ENCODE measurements around the gene LLPH.

The LLPH gene

GRCh38 chr12:66090157-66090556 is 40.4 kb downstream of the LLPH start:
- DNase-seq (ENCODE audit: low read depth): no peak

- DNase-seq (ENCODE audit: low read depth): peak; percentile 72
Measured at GRCh38 chr12:66087365-66087943, 43.1 kb downstream of the LLPH start.

GRCh38 chr12:66085998-66086397 is 44.6 kb downstream of the LLPH start:
- DNase-seq (ENCODE audit: low read depth): no peak

GRCh38 chr12:66085213-66085612 is 45.3 kb downstream of the LLPH start:
- no peak for DNase-seq (ENCODE audit: low read depth)

GRCh38 chr12:66083766-66084165 is 46.8 kb downstream of the LLPH start:
- no peak for DNase-seq (ENCODE audit: low read depth)

GRCh38 chr12:66082744-66083143 is 47.8 kb downstream of the LLPH start:
- DNase-seq (ENCODE audit: low read depth): no peak

GRCh38 chr12:66080791-66081190 is 49.8 kb downstream of the LLPH start:
- DNase-seq (ENCODE audit: low read depth): no peak

- DNase-seq (ENCODE audit: low read depth): no peak
Measured at GRCh38 chr12:66077542-66077941, 53.0 kb downstream of the LLPH start.

GRCh38 chr12:66074561-66074960 is 56.0 kb downstream of the LLPH start:
- no peak for DNase-seq (ENCODE audit: low read depth)

- no peak for DNase-seq (ENCODE audit: low read depth)
Measured at GRCh38 chr12:66072566-66072965, 58.0 kb downstream of the LLPH start.

- DNase-seq (ENCODE audit: low read depth): no peak
Measured at GRCh38 chr12:66072135-66072534, 58.4 kb downstream of the LLPH start.

- DNase-seq (ENCODE audit: low read depth): no peak
Measured at GRCh38 chr12:66071549-66071948, 59.0 kb downstream of the LLPH start.

- no peak for DNase-seq (ENCODE audit: low read depth)
Measured at GRCh38 chr12:66070378-66071120, 60.0 kb downstream of the LLPH start.

- DNase-seq (ENCODE audit: low read depth): no peak
Measured at GRCh38 chr12:66066929-66067523, 63.5 kb downstream of the LLPH start.

All from stromal cell of bone marrow (primary cell).